Measurements from ENCODE around the gene EIF4E1B.

Gene EIF4E1B

GRCh38 chr5:176647843-176648473, 17.5 kb downstream of the EIF4E1B start:
- no peak for DNase-seq

- DNase-seq = no peak
Measured at GRCh38 chr5:176648474-176649194, 18.2 kb downstream of the EIF4E1B start.

- no peak for DNase-seq
Measured at GRCh38 chr5:176650354-176650884, 19.9 kb downstream of the EIF4E1B start.

GRCh38 chr5:176651472-176651980, 21.1 kb downstream of the EIF4E1B start:
- DNase-seq = no peak

GRCh38 chr5:176652136-176652535, 21.7 kb downstream of the EIF4E1B start:
- no peak for DNase-seq

GRCh38 chr5:176653401-176654385, 23.2 kb downstream of the EIF4E1B start:
- DNase-seq = no peak

GRCh38 chr5:176654856-176655255, 24.4 kb downstream of the EIF4E1B start:
- DNase-seq = no peak

- DNase-seq = no peak
Measured at GRCh38 chr5:176656467-176656990, 26.1 kb downstream of the EIF4E1B start.

- peak; percentile 35 for DNase-seq
Measured at GRCh38 chr5:176658007-176658599, 27.6 kb downstream of the EIF4E1B start.

GRCh38 chr5:176658817-176659511, 28.5 kb downstream of the EIF4E1B start:
- peak; percentile 10 for DNase-seq

- no peak for DNase-seq
Measured at GRCh38 chr5:176659512-176659839, 29.0 kb downstream of the EIF4E1B start.

- no peak for DNase-seq
Measured at GRCh38 chr5:176659860-176660461, 29.5 kb downstream of the EIF4E1B start.

- no peak for DNase-seq
Measured at GRCh38 chr5:176660530-176660859, 30.0 kb downstream of the EIF4E1B start.

- DNase-seq = peak; percentile 47
Measured at GRCh38 chr5:176660860-176661641, 30.6 kb downstream of the EIF4E1B start.

- no peak for DNase-seq
Measured at GRCh38 chr5:176661676-176662075, 31.2 kb downstream of the EIF4E1B start.

- no peak for DNase-seq
Measured at GRCh38 chr5:176662371-176663333, 32.2 kb downstream of the EIF4E1B start.

GRCh38 chr5:176663566-176663965, 33.1 kb downstream of the EIF4E1B start:
- no peak for DNase-seq

GRCh38 chr5:176664479-176664878, 34.0 kb downstream of the EIF4E1B start:
- DNase-seq = no peak

- DNase-seq = no peak
Measured at GRCh38 chr5:176664886-176665285, 34.4 kb downstream of the EIF4E1B start.
